ENCODE results near the gene SRGN.

The SRGN gene

GRCh38 chr10:69142983-69143382 lies 55.1 kb downstream of the SRGN start:
- no peak for FAIRE-seq

GRCh38 chr10:69145329-69145728 lies 57.4 kb downstream of the SRGN start:
- no peak for FAIRE-seq

- FAIRE-seq: no peak
Observed at GRCh38 chr10:69145864-69146263, 58.0 kb downstream of the SRGN start.

- no peak for FAIRE-seq
Observed at GRCh38 chr10:69146759-69147158, 58.9 kb downstream of the SRGN start.

GRCh38 chr10:69151984-69152383 lies 64.1 kb downstream of the SRGN start:
- FAIRE-seq: no peak

GRCh38 chr10:69153227-69153626 lies 65.3 kb downstream of the SRGN start:
- FAIRE-seq: no peak

Data from G401.6 (cell line).